HG02943 (cell line): ENCODE results near the gene CRYBA2.

ENCODE experiments used
- ATAC-seq: cut with Tn5 transposase; IDR thresholded peaks from one replicate; pipeline ENCODE4 v1.9.1; 2021; ENCODE audit warnings: mild to moderate bottlenecking, low read depth, moderate library complexity; ENCODE audit not compliant: unreplicated experiment

CRYBA2 gene

DNA sequence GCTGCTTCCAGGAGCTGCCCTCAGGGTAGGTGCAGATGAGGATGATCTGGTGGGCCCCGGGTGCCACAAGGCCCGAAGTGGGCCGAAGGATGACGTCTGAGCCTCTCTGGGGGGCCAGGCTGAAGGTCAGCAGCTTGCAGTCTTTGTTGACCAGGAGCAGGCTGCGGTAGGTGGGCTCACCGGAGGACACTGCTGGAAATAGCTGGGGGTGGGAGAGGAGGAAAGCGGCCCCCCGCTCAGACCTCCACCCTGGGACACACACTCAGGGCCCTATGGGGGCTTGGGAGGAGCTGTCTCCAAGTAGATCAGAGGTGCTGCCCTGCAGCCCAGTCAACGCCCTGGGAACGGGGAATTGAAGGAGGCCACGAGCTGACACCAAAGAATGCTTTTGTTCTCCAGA is 30.8 kb upstream of the CRYBA2 start:
- no peak for ATAC-seq

DNA sequence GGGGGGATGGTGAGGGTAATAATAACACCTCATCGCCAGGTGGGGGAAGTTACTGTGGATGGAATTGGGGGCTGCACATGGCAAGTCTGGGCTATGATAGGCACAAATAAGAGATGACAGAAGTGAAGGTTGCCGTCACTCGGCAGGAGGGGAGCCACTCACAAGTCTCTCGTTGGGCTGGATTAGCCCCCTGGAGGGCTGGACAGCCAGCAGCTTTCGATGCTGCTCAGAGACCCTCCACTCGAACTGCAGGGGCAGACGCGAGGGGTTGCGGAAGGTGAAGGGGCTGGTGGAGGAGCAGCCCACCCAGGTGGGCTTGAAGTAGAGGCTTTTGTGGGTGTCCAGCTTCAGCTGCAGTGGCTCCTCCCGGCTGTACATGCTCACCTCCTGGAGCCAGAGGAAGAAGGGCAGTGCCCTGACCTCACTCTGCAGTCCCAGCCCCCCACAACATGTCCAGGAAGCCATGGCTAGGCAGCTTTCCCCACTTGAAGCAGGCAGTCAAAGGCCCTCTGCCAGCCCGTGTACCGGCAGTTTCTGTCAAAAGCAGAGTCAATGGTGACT is 29.9 kb upstream of the CRYBA2 start:
- no peak for ATAC-seq

DNA sequence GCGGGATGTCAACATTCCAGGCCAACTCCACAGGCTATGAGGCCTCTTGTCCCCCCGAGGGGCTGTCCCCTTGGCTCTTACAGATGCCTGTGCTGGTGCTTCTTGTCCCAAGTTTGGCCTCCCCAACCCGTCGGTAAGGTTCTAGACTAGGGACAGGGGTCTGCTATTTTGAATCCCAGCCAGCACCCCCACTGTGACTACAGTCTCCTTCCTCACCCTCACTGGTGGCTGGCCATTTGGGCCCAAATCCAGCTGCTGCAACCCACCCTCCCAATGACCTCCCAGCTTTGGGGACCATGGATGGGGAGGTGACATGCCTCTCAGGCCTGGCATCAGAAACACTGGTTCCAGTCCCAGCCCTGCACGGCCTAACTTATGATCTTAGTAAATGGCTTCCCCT is 29.4 kb upstream of the CRYBA2 start:
- ATAC-seq: no peak

DNA sequence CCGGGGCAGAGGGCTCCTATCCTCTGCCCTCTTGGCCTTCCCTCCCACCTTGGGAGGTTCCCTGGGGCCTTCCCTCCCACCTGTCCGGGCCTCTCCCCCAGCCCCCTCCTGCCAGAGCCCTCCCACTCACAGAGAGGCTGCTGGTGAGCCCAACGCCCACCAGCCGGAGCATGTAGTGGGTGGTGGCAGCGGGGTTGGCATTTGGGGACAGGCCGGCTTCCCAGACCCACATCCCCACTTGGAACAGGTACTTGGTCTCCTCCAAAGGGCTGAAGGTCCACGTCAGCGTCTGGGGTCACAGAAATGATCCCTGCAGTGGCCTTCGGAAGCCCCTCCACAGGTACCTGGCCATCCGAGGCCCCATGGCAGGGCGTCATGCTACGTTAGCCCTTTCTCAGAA is 28.8 kb upstream of the CRYBA2 start:
- no peak for ATAC-seq

DNA sequence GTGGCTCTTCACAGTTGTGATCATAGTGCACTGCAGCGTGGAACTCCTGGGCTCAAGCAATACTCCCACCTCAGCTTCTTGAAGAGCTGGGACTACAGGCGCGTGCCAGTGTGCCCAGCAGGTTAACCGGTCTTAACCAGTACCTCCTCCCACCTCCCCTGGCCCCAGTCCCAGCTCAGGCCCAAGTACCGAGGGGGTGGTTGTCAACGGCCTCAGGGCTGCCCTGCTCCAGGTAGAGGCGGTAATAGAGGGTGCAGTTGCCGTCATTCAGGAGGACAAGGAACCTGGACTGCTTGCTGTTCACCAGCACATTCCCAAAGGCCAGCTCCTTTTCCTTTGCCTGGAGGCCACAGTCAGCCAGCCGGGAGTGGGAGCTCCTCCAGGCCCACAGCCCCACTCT is 28.4 kb upstream of the CRYBA2 start:
- no peak for ATAC-seq

DNA sequence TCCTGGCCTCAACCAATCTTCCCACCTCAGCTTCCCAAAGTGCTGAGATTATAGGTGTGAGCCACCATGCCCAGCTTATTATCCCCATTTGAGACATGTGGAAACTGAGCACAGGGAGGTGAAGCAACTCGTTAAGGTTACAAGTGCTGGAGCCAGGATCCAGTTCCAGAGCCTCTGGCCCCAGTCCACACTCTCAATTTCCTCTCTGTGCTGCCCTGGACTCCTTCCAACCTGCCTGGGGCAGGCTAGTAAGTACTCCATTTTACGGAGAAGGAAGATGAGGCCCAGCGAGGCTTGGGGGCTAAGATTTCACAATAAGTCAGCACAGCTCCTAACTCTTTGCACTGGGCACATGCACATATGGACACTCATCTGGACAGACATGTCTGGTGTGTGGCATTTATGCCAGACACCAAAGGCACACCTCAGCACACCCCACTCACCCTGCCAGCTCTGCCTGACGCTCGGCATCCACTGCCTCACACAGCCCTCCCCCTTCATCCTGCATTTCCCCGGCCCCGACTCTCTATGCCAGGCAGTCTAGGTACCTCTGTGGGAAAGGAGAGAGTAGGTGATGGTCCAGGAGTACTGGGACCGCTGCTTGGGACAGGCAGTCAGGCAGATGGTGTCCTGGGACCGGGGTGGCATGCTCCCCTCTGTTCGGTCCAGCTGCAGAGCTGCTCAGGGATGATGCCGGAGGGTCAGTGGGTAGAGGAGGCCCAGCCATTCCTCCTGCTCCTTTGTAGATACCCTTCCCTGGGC is 27.6 kb upstream of the CRYBA2 start:
- ATAC-seq: no peak

DNA sequence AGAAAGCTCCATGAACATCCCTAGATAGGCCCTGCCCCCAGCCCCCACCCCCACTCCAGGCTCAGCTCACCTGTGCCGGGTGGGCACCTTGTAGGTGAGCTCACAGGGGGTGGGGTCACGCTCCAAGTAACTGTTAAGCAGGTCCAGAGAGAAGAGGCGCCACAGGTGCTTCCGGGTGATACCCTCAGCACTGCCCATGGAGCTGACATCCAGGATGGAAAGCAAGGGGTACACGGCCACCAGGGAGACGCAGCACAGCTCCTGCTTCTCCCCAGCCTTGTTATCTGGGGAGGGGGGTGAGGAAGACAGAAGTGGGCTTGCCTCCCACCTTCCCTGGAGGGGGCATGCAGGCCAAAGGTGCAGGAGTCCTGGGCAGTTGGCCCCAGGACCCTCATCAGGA is 26.2 kb upstream of the CRYBA2 start:
- ATAC-seq: no peak

DNA sequence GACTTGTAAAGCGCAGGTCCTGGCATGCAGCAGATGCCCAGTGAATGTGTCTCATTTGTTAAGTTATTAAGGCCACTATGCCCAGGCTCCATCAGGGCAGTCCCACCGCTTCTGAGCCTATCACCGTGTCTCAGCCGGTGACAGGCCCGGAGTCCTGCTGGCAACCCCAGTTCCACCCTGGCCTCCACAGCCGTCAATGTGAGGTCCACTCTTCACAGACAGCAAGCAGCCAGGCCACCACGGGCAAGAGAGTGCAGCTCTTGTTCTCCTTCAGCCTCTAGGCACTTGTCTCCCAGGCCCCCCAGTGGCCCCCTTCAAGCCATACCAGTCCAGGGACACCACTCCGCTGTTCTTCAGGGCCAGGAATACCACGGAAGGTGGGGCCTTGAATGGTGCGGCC is 25.5 kb upstream of the CRYBA2 start:
- no peak for ATAC-seq

DNA sequence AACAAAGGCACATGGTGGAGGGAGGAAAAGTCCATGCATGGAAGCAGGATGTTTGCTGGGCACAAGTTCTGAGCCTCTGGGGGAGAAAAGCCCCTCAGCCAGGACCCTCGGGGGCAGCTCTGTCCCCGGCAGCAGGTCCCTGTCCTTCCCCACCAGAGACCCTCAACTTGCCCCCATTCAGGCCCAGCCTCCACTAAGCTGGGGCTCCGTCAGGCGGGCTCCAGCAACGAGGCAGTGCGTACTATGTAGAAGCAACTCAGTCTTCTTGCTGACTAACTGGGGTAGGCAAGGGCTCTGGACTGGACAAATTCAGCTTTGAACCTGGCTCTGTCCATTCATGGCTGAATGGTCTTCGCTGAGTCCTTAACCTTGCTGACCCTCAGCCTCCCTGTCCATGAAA is 25.1 kb upstream of the CRYBA2 start:
- no peak for ATAC-seq

DNA sequence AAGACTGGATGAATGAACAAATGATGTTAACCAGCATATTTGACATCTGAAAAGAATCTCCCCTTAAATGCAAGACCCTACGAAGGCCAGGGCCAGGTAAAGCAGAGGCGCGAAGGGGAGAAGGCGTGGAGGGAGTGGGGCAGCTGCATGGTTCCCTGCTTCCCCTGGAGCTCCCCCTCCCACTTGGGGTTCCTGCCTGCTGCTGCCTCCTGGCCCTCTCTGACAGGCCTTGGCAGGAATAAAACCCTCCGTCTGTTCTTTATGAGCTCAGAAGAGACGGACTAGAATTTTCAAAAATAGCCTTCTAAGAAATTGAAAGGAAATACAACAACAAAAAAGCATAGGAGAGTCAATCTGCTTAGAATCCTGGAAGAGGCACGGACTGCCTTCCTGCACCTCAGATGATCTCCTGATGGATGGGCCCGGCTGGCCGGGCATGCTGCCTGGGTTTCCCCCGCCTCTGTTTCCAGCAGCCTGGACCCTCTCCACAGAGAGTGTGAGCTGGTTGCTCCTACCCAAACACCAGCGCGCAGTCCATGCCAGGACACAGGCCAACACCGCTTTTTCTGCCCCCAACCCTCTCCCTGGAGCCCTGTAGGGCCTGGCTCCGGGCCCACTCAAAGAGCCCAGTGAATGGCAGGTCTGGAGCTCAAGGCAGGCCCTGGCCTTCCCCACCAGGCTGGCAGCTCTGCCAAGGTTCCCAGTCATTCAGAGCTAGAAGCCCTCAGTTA is 24.1 kb upstream of the CRYBA2 start:
- no peak for ATAC-seq

DNA sequence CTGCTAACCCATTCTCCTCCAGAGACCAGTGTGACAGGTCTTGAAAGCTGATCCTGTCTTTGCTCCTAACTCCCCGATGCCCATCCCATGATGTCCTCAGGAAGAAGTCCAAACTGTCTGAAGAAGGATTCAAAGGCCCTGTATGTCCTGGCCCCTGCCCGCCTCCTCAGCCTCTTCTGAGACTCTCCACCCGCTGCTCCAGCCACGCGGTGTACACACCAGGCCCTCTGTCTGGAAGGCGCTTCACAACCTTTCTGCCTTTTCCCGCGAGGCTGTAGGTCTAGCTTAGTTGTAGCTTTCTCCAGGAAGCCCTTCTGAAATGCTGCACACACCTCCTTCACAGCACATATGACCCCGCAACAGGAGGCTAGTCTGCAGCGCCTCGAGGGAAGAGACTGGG is 23.5 kb upstream of the CRYBA2 start:
- no peak for ATAC-seq

DNA sequence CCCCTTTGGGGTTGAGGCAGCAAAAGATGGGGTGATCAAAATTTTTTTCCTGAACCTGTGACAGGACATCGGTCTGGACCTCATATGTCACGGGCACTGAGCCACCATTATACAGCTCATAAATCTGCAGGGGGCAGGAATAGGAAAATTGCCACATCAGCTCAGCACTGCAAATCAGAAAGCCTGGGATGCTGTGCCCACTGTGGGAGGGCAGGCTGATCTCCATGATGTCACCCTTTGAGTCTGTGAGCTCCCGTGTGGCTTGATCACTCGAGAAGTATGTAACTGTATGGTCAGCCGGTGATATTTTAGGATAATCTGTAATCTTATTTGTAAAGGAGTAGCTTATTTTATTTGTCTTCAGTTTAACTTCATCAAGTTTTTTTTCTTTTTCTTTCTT is 17.7 kb upstream of the CRYBA2 start:
- no peak for ATAC-seq

DNA sequence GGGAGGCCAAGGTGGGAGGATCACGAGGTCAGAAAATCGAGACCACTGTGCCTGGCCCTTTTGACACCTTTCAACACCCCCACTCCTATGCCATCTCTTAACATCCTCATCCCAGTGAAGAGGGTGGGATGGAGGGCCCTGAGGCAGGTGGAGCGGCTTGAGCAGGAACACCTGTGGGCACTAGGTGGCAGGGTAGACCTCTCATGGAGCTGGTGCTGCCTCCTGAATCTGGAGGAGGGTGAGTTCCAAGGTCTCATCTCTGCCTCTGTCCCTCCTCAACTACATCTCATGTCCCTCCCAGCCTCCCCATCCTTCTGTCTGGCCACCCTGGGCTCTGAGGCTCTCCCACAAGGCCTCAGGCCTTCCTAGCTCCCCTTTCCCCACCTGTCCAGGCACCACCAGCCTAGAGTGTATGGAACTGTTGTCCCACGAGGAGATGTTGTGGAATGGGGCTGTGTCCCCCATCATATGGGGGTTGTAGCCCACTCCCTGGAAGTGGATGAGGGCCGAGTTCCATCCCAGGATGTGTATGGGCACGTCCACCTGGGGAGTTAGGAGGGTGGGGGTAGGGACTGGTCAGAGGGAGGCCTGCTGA is 17.0 kb upstream of the CRYBA2 start:
- ATAC-seq: no peak

DNA sequence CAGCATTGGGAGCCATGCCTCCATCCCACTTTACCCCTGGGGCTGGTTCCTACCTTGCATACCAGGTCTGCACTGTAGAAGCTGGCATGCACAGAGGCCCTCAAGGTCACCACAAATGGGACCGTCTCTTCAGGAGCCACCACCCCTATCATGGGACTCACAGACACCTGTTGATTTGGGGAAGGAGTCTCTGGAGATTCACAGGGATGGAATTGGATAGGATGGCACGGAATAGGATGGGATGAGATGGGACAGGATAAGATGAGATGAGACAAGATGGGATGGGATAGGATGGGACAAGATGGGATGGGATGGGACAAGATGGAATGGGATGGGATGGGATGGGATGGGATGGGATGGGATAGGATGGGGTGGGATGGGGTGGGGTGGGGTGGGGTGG is 16.1 kb upstream of the CRYBA2 start:
- ATAC-seq: no peak

DNA sequence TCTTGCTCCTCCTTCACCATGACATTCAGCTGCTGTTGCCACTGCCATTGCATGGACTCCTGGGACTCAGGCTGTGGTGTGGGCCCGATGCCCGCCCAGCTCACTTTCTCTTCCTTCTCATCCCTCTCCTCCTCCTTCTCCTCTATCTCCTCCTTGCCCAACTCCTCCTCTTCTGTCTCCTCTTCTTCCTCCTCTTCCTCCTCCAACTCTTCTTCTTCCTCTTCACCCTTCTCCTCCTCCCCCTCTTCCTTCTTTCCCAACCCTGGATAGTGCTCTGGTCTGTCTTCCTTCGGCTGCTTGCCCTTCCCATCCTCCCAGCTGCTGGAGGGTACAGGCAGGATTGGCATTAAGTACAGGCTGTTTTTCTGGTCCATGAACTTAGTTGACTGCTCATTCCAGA is 10.8 kb upstream of the CRYBA2 start:
- no peak for ATAC-seq

DNA sequence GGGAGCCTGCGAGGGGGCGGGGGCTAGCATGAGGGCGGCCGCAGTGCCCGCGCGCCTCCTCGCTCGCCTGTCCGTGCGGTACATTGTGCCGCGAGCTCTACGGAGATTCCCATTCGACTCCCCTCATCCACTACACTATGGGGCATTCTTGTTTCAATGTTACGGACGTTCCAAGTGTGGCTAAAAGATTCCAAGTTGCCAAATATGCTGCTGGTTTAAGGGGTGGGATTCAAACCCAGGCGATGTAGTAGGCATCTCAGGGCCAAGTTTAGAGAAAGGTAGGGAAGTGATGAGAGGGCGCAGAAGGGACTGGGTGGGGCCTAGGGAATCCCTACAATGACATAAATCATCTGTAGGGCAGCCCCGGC is 10.0 kb upstream of the CRYBA2 start:
- no peak for ATAC-seq

DNA sequence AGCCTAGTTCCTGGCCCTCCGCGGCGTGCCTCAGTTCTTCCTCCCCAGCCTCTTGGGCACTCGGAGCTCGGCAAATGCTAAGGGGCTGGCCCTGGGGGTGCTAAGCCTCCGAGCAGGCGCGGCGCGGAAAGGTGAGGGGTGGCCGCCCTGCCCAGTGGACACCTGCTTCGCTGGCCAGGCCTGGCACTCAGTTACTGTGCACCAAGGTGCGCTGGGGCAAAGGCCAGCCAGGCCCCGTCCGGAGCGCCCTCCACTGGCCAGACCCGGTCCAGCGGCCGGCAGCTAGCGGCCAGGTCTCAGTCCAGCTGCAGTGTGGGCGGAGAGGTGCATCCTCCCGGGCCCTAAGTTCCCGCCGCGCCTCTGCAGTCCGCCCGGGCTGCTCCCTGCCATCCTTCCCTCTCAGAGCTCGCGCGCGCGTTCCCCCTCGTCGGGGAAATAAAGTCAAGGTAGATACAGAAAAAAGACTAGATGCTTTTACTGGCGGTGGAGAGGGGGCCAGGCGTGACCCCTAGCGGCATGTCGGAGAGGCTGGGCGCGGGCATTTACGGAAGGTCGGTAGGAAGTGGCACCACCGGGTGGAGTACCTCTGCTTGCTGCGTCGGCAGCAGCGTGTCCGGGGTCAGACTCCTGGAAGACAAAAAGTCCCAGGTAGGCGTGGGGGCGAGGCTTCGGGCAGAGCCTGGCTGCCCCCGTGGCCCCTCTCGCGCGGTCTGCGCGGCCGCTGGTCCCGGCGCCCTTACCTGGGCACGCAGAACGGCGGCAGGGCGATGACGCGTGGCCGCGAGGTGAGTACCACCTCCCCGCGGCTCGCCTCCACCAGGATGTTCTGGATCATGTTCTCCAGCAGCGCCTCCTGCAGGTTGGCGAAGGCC is 9.4 kb upstream of the CRYBA2 start:
- ATAC-seq: no peak

DNA sequence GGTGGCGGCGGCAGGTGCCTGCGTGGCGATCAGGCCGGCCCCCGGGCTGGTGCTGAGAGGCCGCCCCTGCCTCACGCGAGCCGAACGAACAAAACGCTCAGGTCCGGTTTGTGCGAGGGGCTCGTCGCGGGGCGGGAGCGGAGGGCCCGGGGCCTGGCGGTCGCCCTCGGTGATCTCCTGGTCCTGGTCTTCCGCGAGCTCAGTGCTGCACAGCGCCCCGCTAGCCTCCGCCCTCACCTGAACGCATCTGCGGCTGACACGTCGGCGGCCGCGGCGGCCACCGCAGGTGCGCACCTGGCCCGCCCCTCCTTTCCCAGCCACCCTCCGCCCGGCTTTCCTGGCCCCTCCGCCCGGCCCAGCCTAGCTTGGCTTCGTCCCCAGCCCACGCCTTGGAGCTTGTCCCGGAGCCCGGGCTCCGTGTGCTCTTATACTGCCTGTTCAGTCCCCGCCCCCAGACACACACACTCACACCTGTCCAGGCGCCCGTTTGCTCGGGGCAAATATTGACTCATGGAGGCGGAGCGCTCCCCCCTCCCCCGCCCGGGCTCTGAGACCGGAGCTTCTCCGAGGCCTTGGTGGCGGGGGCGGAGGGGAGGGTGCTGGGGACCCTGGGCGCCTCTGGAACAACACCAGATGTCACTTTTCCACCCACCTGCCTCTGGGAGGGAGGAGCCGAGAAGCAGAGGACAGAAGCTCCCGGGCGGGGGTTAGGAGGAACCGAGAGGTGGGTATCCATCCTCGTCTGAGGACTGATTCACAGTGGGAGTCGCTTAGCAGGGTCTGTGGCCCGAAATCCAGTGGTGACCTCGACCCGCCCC is 8.6 kb upstream of the CRYBA2 start:
- ATAC-seq: no peak

DNA sequence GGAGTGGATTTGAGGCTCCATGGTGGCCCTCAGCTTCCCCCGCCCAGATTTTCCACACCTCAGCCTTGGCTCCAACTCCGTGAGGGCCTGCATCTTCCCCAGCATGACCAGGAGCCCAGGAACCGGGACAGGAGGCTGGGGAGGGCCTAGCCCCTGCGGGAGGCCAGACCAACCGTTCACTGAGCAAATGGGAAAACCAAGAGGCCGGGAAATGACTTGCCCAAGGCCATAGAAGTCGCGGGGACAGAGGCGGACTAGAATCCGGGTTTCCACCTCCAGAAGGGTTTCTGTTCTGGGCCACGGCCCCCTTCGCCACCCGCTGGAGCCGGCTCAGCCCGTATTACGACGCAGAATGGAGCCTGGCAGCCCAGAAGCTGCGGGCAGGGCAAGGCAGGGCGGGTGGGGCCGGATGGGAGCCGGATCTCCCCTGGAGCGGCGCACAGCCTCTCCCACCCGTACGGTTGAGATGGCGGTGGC is 7.9 kb upstream of the CRYBA2 start:
- no peak for ATAC-seq

DNA sequence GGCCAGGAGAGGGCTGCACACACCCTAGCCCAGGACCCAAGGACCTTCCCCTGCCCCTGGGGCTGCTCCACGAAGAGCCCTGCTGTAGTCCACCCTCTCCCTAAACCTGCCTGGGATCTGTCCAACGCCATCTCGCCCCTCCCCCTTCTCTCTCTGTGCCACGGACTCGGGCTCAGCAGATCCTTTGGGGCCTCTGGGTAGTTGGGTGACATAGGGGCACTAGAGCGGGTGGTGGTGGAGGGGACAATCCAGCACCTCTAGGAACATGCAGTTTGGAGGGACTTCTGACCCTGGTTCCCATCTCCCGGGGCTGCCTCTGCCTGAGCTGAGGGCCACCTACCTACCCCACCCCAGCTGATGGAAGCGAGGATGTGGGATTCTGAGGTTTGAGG is 7.3 kb upstream of the CRYBA2 start:
- ATAC-seq: no peak
